NCI-H69 (cell line): ENCODE results near the gene CLCN3.
A peak's percentile ranks its signal among the peaks of the same experiment; 100 is the strongest.
"Not testable (repeated sequence)": the region's sequence is repeated elsewhere in the genome, so short reads cannot be mapped to it uniquely, and the experiment has no call there.

Experiments
- DNase-seq: peaks from one replicate; lab custom pipeline; 2025; lab: John Stamatoyannopoulos, UW

Gene CLCN3

DNA sequence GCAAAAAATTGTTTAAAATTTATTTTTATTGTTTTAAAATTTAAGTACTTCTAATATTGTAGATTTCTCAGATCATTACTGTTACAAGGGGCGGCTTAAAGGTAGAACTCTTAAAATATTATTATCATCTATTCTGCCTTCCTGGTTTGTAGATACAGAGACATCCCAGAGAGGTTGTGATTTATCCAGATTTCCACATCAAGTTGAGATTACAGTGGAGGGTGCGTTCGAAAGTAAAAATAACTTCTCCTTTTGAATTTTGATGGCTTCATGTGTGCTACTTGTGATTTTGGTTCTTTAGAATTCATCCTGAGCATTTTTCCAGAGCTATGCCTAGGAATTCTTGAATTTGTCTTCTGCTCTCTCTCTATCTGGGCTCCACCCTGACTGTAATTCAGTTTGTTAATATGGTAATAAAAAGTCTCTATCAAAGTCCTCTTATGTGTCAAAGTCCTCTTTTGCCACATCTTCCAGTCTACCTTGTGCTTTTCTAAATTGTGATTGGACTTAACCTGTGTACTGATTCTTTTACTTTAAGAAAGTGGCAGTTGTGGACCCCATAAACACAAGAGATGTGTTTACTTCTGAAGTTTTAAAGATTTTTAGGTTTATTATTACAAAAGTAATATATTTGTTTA lies 37.2 kb downstream of the CLCN3 start:
- no peak for DNase-seq

DNA sequence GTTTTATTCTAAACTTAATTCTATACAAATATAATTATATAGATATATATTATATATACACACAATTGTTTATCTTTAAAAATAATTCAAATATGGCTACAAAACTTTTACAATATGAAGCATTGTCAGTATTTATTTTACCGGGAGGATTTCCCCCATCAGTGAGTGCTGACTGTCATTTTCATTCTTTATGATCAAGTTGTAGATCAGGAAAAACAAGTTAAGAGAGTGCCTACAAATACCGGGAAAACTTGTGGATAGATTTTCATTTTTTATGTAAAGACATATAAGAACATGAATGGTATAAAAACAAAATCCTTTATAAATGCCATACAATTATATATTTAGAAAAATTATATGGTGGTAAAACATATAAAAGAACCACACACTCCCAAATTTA lies 37.8 kb downstream of the CLCN3 start:
- no peak for DNase-seq

- DNase-seq, result no peak
Measured at GRCh38 chr4:169658975-169659715, 38.8 kb downstream of the CLCN3 start.

DNA sequence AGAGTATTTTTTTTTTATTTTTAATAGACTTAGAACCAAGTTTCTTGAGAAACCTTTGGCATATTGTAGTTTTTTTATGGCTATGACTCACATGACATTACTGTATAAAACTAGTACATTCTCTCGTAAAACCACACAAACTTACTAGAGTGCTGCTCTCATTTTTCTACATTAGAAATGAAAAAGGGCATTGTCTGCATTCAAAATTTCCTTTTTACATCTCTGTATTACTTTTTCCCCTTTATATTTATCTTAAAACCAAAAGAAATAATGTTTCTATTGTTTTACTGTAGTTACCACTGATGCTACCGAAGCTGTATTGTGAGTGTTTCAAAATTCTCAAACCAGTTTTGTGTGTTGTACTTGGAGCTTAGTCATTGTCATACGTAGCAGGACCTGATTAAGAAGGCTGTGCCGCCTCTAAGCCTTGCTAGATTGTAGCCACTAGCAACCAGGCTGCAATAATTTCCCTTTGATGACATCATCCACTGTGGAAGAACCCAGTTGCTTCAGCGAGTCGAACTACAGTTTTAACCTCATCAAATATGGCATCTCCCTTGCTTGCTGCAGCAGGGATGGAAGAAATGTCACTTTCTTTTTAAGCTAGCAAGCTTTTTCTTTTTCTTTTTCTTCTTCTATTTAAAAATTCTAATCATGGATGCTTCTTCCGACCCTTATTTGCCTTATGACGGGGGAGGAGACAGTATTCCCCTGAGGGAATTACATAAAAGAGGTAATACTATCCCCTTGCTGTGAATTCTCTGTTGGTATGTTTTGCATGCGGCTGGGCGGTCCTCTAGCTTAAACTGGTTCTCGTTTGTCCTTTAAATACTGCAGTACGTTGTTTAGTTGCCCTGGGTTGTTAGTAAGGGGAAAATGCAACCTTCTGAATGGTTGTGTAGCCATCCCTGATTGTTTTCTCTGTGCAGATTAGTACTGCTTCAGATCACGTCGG lies 39.6 kb downstream of the CLCN3 start:
- peak; percentile 91 for DNase-seq

GRCh38 chr4:169660929-169661328 lies 40.6 kb downstream of the CLCN3 start:
- peak; percentile 43 for DNase-seq

GRCh38 chr4:169661761-169662160 lies 41.4 kb downstream of the CLCN3 start:
- DNase-seq, result no peak

- no peak for DNase-seq
Measured at GRCh38 chr4:169662206-169662605, 41.8 kb downstream of the CLCN3 start.

- no peak for DNase-seq
Measured at GRCh38 chr4:169663402-169663801, 43.0 kb downstream of the CLCN3 start.

- no peak for DNase-seq
Measured at GRCh38 chr4:169663831-169664230, 43.5 kb downstream of the CLCN3 start.

DNA sequence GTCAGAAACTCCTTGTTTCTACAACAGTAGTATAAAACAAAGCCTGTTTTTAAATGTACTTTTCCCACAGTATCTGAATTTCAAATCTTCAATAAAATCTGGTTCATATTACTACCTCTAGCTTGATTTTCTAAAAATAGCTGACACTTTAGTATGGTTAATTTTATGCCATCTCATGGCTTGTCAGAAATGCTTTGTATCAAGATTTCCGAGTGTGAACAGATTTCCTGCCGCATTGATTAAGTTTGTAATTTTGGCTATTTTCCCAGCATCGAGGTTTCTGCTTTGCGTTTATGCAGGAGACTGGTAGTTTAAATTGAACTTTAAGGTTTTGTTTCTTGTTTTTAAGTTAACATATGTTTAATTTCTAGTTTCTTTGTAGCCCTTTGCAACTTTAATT lies 44.2 kb downstream of the CLCN3 start:
- no peak for DNase-seq

DNA sequence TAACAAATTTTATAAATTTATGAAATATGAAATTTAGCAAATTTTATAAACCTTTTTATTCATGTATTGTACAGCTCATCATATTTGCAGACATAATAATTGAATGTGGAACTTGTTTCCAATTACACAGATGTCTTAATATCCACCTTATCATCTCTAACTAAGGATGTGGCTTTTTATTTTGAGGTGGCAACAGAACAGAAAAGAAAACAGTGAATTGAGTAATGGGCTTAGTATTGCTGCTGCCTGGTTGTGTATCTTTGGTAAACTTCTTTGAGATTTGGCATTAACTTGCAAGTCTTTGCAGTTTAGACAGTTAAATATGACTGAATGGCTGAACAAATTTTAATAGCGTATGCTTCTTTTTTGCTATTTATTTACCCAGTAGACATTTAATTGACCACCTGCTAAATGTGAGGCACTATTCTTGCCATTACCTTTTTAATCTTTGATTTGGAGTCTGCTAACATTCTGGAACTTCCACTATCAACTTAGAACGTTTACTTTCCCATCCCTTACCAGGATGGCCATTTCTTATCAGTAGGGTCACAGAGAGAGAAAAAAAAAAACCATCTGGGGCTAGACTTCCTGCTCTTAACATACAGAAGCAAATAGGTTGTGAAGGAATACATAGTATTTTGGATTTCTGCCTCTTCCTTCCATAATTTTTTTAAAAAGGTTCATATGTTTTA lies 44.8 kb downstream of the CLCN3 start:
- peak; percentile 2 for DNase-seq

- DNase-seq, result no peak
Measured at GRCh38 chr4:169668069-169668721, 47.8 kb downstream of the CLCN3 start.

GRCh38 chr4:169675825-169676224 lies 55.4 kb downstream of the CLCN3 start:
- no peak for DNase-seq

- peak; percentile 79 for DNase-seq
Measured at GRCh38 chr4:169677150-169677748, 56.9 kb downstream of the CLCN3 start.

DNA sequence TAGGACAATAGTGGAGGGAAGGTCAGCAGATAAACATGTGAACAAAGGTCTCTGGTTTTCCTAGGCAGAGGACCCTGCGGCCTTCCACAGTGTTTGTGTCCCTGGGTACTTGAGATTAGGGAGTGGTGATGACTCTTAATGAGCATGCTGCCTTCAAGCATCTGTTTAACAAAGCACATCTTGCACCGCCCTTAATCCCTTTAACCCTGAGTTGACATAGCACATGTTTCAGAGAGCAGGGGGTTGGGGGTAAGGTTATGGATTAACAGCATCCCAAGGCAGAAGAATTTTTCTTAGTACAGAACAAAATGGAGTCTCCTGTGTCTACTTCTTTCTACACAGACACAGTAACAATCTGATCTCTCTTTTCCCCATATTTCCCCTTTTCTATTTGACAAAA lies 58.1 kb downstream of the CLCN3 start:
- peak; percentile 19 for DNase-seq

GRCh38 chr4:169678951-169679591 lies 58.7 kb downstream of the CLCN3 start:
- DNase-seq, result not testable (repeated sequence)

- DNase-seq, result no peak
Measured at GRCh38 chr4:169682372-169683047, 62.1 kb downstream of the CLCN3 start.

DNA sequence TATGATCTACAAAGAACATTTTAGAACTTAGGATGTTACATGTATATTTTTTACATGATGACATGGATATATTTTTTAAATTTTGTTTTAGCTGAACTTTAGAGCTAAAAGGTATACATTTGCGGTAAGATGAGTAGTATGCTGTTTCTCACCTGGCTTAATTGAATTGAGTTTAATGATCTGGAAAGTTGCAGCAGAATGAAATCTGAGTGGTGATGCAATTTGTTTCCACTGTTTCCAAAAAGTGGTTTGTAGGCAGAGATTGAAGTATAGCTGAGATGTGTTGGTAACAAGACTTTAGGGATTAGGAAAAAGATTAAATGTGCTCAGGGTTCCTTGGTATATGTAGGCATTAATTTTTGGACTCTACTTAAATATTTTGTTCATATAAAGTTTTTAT lies 69.3 kb downstream of the CLCN3 start:
- DNase-seq, result peak; percentile 13

DNA sequence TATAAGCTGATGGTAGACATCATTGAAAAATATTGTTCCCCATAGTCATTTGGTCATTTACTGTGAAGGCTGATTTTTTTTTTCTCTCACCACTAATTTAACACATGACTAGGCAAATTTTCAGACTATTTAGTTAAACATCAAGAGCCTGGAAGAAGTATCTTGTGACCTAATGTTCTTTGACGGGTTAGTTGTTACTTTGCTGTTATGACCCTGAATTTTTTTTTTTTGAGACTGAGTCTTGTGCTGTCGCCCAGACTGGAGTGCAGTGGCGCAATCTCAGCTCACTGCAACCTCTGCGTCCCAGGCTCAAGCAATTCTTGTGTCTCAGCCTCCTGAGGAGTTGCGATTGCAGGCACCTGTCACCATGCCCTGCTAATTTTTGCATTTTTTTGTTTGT lies 70.4 kb downstream of the CLCN3 start:
- DNase-seq, result no peak

DNA sequence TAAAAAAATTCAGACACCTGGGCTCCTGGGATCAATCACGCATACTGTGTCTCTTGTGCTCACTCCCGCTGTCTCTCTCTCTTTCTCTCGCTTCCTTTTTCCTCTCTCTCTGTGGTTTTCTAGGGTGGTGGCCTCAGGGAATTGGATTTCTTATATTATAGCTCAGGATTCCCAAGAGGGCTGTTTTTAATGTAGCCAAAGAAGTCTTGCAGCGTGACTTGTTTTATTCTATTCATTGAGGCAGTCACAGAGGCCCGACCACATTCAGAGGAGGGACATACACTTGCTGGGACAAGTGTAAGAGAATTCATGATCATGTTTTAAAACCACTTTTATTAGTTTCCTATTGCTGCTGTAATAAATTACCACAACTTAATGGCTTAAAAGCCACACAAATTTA lies 78.0 kb downstream of the CLCN3 start:
- DNase-seq, result no peak
